GM21723 (cell line): Measurements from ENCODE around the gene NXPH3.
"Not testable (repeated sequence)": the region's sequence is repeated elsewhere in the genome, so short reads cannot be mapped to it uniquely, and the experiment has no call there.

ENCODE experiments used
- ATAC-seq: cut with Tn5 transposase; IDR thresholded peaks from one replicate; pipeline ENCODE4 v1.9.1; 2021; ENCODE audit warnings: mild to moderate bottlenecking, moderate library complexity; ENCODE audit not compliant: unreplicated experiment

The NXPH3 gene

GRCh38 chr17:49554694-49555494, 20.8 kb upstream of the NXPH3 start:
- no peak for ATAC-seq

- ATAC-seq: no peak
These were observed 20.0 kb upstream of the NXPH3 start for GRCh38 chr17:49555495-49556222.

- ATAC-seq: no peak
These were observed 19.3 kb upstream of the NXPH3 start for GRCh38 chr17:49556223-49556943.

GRCh38 chr17:49557312-49558024, 18.2 kb upstream of the NXPH3 start:
- ATAC-seq: no peak

- ATAC-seq: no peak
These were observed 11.0 kb upstream of the NXPH3 start for GRCh38 chr17:49564638-49565037.

GRCh38 chr17:49565948-49566491, 9.7 kb upstream of the NXPH3 start:
- no peak for ATAC-seq

GRCh38 chr17:49566668-49567071, 9.0 kb upstream of the NXPH3 start:
- ATAC-seq: no peak

- no peak for ATAC-seq
These were observed 8.6 kb upstream of the NXPH3 start for GRCh38 chr17:49567104-49567521.

GRCh38 chr17:49567871-49568694, 7.6 kb upstream of the NXPH3 start:
- ATAC-seq: no peak

GRCh38 chr17:49568695-49569047, 7.0 kb upstream of the NXPH3 start:
- ATAC-seq: not testable (repeated sequence)

GRCh38 chr17:49570540-49571242, 5.0 kb upstream of the NXPH3 start:
- ATAC-seq: no peak

- no peak for ATAC-seq
These were observed 4.4 kb upstream of the NXPH3 start for GRCh38 chr17:49571283-49571682.

- ATAC-seq: no peak
These were observed 3.9 kb upstream of the NXPH3 start for GRCh38 chr17:49571764-49572163.

- ATAC-seq: no peak
These were observed 3.4 kb upstream of the NXPH3 start for GRCh38 chr17:49572226-49572625.

- no peak for ATAC-seq
These were observed 2.8 kb upstream of the NXPH3 start for GRCh38 chr17:49572806-49573420.

- no peak for ATAC-seq
These were observed 2.0 kb upstream of the NXPH3 start for GRCh38 chr17:49573510-49574322.

- ATAC-seq: no peak
These were observed 1.3 kb upstream of the NXPH3 start for GRCh38 chr17:49574323-49574781.
